BLaER1 (cell line): ENCODE data around the gene MAN2A2.

Experiments
- H3K27ac ChIP-seq: shearing (Covaris generic); formaldehyde crosslinking; 2 replicates; pipeline ENCODE4 v1.8.1; 2022
- H3K27me3 ChIP-seq: shearing (Covaris generic); formaldehyde crosslinking; 2 replicates; pipeline ENCODE4 v1.8.1; 2022
- H3K36me3 ChIP-seq: shearing (Covaris generic); formaldehyde crosslinking; 2 replicates; pipeline ENCODE4 v1.8.1; 2022
- H3K4me1 ChIP-seq: shearing (Covaris generic); formaldehyde crosslinking; 2 replicates; pipeline ENCODE4 v1.8.1; 2022
- H3K4me2 ChIP-seq: shearing (Covaris generic); formaldehyde crosslinking; 2 replicates; pipeline ENCODE4 v1.8.1; 2022
- H3K4me3 ChIP-seq: shearing (Covaris generic); formaldehyde crosslinking; 2 replicates; pipeline ENCODE4 v1.8.1; 2022
- H3K9ac ChIP-seq: shearing (Covaris generic); formaldehyde crosslinking; 2 replicates; pipeline ENCODE4 v1.8.1; 2022
- H3K9me3 ChIP-seq: shearing (Covaris generic); formaldehyde crosslinking; 2 replicates; pipeline ENCODE4 v1.8.1; 2022
- H4K20me1 ChIP-seq: shearing (Covaris generic); formaldehyde crosslinking; 2 replicates; pipeline ENCODE4 v1.8.1; 2022
- Cebpa-rat ChIP-seq: shearing (Covaris generic); IDR thresholded peaks from 2 replicates; pipeline ENCODE4 v1.8.1; 2022

Gene MAN2A2

DNA sequence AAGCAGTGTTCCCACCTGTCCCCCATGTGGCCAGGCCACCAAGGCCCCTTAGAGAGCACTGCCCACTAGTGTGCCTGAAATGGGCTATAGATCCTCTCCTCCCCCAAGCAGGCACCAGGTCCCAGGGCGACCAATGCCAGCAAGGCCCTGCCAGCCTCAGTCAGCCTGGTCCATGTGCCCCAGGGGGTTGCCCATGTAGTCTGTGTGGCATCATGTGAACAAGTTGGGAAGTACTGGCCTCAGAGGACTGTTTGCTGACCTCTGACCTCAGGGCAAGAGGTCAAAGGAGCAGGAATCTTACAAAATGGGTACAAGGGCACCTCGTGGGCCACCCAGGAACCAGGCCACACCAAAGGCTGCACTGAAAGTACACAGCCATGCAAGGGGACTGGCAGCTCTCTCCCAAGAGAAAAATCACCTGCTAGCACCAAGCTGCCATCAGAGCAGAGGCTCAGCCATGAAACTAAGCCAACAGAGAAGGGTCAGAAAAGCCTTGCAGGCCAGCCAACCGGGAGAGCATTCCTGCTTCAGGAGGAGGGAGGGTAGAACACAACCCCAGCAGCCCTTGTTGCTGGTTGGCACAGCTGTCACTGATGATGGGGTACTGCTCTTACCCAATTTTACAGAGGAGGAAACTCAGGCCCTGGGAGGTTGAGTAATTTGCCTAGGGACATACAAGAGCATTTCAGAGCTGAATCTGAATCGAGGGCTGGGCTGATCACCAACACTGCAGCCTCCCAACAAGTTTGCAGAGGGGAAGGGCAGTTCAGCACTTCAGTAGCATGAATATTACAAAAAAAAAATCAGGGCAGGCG is 39.9 kb upstream of the MAN2A2 start:
- H4K20me1 ChIP-seq = no peaks in the 10 kb centered on the region
- no peak overlapping the region for H3K27ac ChIP-seq
- H3K4me3 ChIP-seq = no peak overlapping the region
- H3K36me3 ChIP-seq = no peaks in the 10 kb centered on the region
- no peaks in the 10 kb centered on the region for H3K9me3 ChIP-seq
- no peaks in the 10 kb centered on the region for H3K27me3 ChIP-seq
- TF ChIP-seq Cebpa-rat = no peak
- H3K4me1 ChIP-seq = no peaks in the 10 kb centered on the region
- H3K4me2 ChIP-seq = no peak overlapping the region
- H3K9ac ChIP-seq = no peak overlapping the region

DNA sequence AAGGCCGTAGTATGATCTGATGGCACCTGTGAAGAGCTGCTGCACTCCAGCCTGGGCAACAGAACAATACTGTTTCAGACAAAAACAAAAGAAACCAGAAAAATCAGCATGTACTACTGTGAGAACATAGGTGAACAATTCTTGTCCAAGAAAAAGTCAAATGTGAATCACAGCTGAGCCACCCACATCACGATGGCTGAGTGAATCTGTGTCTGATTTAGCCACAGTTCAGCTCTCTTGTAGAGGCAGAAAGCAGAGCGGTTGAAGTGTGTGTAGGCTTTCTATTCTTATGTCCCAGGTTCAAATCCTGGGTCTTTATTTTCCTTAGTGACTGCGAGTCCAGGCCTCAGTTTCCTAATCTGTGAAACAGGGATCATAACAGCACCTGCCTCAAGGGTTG is 39.1 kb upstream of the MAN2A2 start:
- H4K20me1 ChIP-seq = no peaks in the 10 kb centered on the region
- no peak overlapping the region for H3K4me3 ChIP-seq
- no peaks in the 10 kb centered on the region for H3K9me3 ChIP-seq
- no peaks in the 10 kb centered on the region for H3K27me3 ChIP-seq
- H3K36me3 ChIP-seq = no peaks in the 10 kb centered on the region
- TF ChIP-seq Cebpa-rat = no peak
- no peak overlapping the region for H3K27ac ChIP-seq
- H3K4me2 ChIP-seq = no peak overlapping the region
- H3K4me1 ChIP-seq = peaks cover 3% of the 10 kb centered on the region
- H3K9ac ChIP-seq = no peak overlapping the region

- Histone ChIP-seq H3K9ac (no peak overlapping the region), H3K27me3 (no peaks in the 10 kb centered on the region), H3K9me3 (no peaks in the 10 kb centered on the region), H3K4me1 (peaks cover 8% of the 10 kb centered on the region), H3K4me2 (no peak overlapping the region), H4K20me1 (no peaks in the 10 kb centered on the region), H3K27ac (no peak overlapping the region), H3K4me3 (no peak overlapping the region), H3K36me3 (no peaks in the 10 kb centered on the region)
- no peak for TF ChIP-seq Cebpa-rat
Observed at GRCh38 chr15:90864507-90864906, 38.6 kb upstream of the MAN2A2 start.

- no peak overlapping the region for H3K27ac ChIP-seq
- no peak overlapping the region for H3K9ac ChIP-seq
- TF ChIP-seq Cebpa-rat = no peak
- no peaks in the 10 kb centered on the region for H3K36me3 ChIP-seq
- H3K4me1 ChIP-seq = peaks cover 20% of the 10 kb centered on the region
- H3K9me3 ChIP-seq = no peaks in the 10 kb centered on the region
- no peaks in the 10 kb centered on the region for H3K27me3 ChIP-seq
- no peaks in the 10 kb centered on the region for H4K20me1 ChIP-seq
- no peak overlapping the region for H3K4me2 ChIP-seq
- no peak overlapping the region for H3K4me3 ChIP-seq
Observed at GRCh38 chr15:90865702-90866101, 37.4 kb upstream of the MAN2A2 start.

GRCh38 chr15:90866161-90866715 is 36.9 kb upstream of the MAN2A2 start:
- Histone ChIP-seq H3K27ac (no peak overlapping the region), H3K27me3 (no peaks in the 10 kb centered on the region), H3K4me2 (no peak overlapping the region), H3K36me3 (no peaks in the 10 kb centered on the region), H4K20me1 (no peaks in the 10 kb centered on the region), H3K4me3 (no peak overlapping the region), H3K9ac (no peak overlapping the region), H3K9me3 (no peaks in the 10 kb centered on the region), H3K4me1 (peaks cover 24% of the 10 kb centered on the region)
- TF ChIP-seq Cebpa-rat = no peak

GRCh38 chr15:90866800-90867199 is 36.3 kb upstream of the MAN2A2 start:
- Histone ChIP-seq H3K4me2 (no peak overlapping the region), H3K36me3 (no peaks in the 10 kb centered on the region), H3K9ac (no peak overlapping the region), H3K27me3 (no peaks in the 10 kb centered on the region), H3K27ac (no peak overlapping the region), H3K4me1 (peaks cover 24% of the 10 kb centered on the region), H3K9me3 (no peaks in the 10 kb centered on the region), H3K4me3 (no peak overlapping the region), H4K20me1 (no peaks in the 10 kb centered on the region; the same call in 1 of the 2 replicates)
- no peak for TF ChIP-seq Cebpa-rat

GRCh38 chr15:90868261-90868689 is 34.8 kb upstream of the MAN2A2 start, which contains the start of gene FURIN:
Gene FURIN (plus strand): TSS chr15:90868588. CDS start chr15:90875741, 7,153 bp downstream.
- Histone ChIP-seq H3K27me3 (no peaks in the 10 kb centered on the region), H3K9me3 (no peaks in the 10 kb centered on the region), H3K4me1 (peaks cover 37% of the 10 kb centered on the region), H3K4me3 (no peak within 1 kb of the TSS), H4K20me1 (peaks cover 14% of the 10 kb centered on the region), H3K9ac (no peak within 1 kb of the TSS; the same call in 1 of the 2 replicates), H3K36me3 (no peaks in the 10 kb centered on the region), H3K27ac (peak within 1 kb of the TSS; percentile 33; the same call in 1 of the 2 replicates), H3K4me2 (peak within 1 kb of the TSS; percentile 99)
- TF ChIP-seq Cebpa-rat = no peak

GRCh38 chr15:90869140-90869541 is 34.0 kb upstream of the MAN2A2 start:
- Histone ChIP-seq H3K36me3 (no peaks in the 10 kb centered on the region), H3K27me3 (no peaks in the 10 kb centered on the region), H3K4me2 (peak overlapping the region; percentile 99), H3K9me3 (no peaks in the 10 kb centered on the region), H3K4me3 (no peak overlapping the region), H4K20me1 (peaks cover 23% of the 10 kb centered on the region), H3K9ac (no peak overlapping the region; the same call in 1 of the 2 replicates), H3K27ac (peak overlapping the region; percentile 33; the same call in 1 of the 2 replicates), H3K4me1 (peaks cover 46% of the 10 kb centered on the region)
- no peak for TF ChIP-seq Cebpa-rat

GRCh38 chr15:90869601-90870353 is 33.3 kb upstream of the MAN2A2 start:
- no peaks in the 10 kb centered on the region for H3K9me3 ChIP-seq
- no peak for TF ChIP-seq Cebpa-rat
- H4K20me1 ChIP-seq = peaks cover 29% of the 10 kb centered on the region
- peaks cover 48% of the 10 kb centered on the region for H3K4me1 ChIP-seq
- peak overlapping the region; percentile 98; the same call in 1 of the 2 replicates for H3K4me3 ChIP-seq
- no peak overlapping the region; the same call in 1 of the 2 replicates for H3K9ac ChIP-seq
- H3K36me3 ChIP-seq = no peaks in the 10 kb centered on the region
- H3K27me3 ChIP-seq = no peaks in the 10 kb centered on the region
- H3K27ac ChIP-seq = peak overlapping the region; percentile 33; the same call in 1 of the 2 replicates
- peak overlapping the region; percentile 99 for H3K4me2 ChIP-seq
